Activated effector memory CD4-positive, alpha-beta T cell treated with anti-CD3 and anti-CD28 coated beads, Interleukin-2, amount 50 U/mL, for 16 hours (primary cell): ENCODE data around the gene FANCC.

ENCODE experiments used
- DNase-seq: peaks from one replicate; pipeline ENCODE4 v3.0.0-alpha.2; 2020

The FANCC gene

GRCh38 chr9:95058121-95058785 is 259.3 kb downstream of the FANCC start:
- no peak for DNase-seq

- DNase-seq, result no peak
These were observed 260.4 kb downstream of the FANCC start for GRCh38 chr9:95057101-95057500.

- DNase-seq, result no peak
These were observed 261.5 kb downstream of the FANCC start for GRCh38 chr9:95055851-95056551.

- DNase-seq, result no peak
These were observed 262.1 kb downstream of the FANCC start for GRCh38 chr9:95055334-95055850.

- no peak for DNase-seq
These were observed 263.6 kb downstream of the FANCC start for GRCh38 chr9:95053611-95054570.

GRCh38 chr9:95049761-95050160 is 267.7 kb downstream of the FANCC start:
- DNase-seq, result no peak
